SU-DHL-6 (cell line): ENCODE data around the gene VPS51.

Experiments used
- H2AFZ ChIP-seq: fragments of 200-600 bp; sonication (generic); 2 replicates; pipeline ENCODE4 v1.6.1; 2014; ENCODE audit warnings: low read depth, mild to moderate bottlenecking, moderate library complexity, mixed read lengths, antibody characterized with exemption, low read length; ENCODE audit not compliant: severe bottlenecking
- H3F3A ChIP-seq: fragments of 200-600 bp; shearing (Covaris generic); 2 replicates; pipeline ENCODE4 v1.6.0; 2016; ENCODE audit warnings: antibody characterized with exemption, mild to moderate bottlenecking; ENCODE audit not compliant: insufficient read depth
- H3K27ac ChIP-seq: fragments of 200-600 bp; sonication (generic); 2 replicates; pipeline ENCODE4 v1.5.1; 2016; ENCODE audit warnings: low read depth, mild to moderate bottlenecking, low read length, moderate library complexity, mixed read lengths
- H3K27me3 ChIP-seq: fragments of 200-600 bp; sonication (generic), shearing (Covaris generic); 2 replicates; pipeline ENCODE4 v1.6.0; 2014; ENCODE audit warnings: mild to moderate bottlenecking, low read length
- H3K36me3 ChIP-seq: fragments of 200-600 bp; sonication (generic); 2 replicates; pipeline ENCODE4 v1.6.1; 2014; ENCODE audit warnings: mild to moderate bottlenecking, low read length, mixed read lengths
- H3K4me2 ChIP-seq: fragments of 300-600, 200-600 bp; shearing (Covaris generic), sonication (generic); 2 replicates; pipeline ENCODE4 v1.6.0; 2014; ENCODE audit warnings: low read length, low read depth, mild to moderate bottlenecking; ENCODE audit not compliant: poor library complexity, severe bottlenecking
- H3K4me3 ChIP-seq: fragments of 200-600 bp; sonication (generic); 2 replicates; pipeline ENCODE4 v1.5.1; 2014; ENCODE audit warnings: antibody characterized with exemption, low read length, mild to moderate bottlenecking, mixed read lengths; ENCODE audit not compliant: insufficient read depth, poor library complexity, severe bottlenecking
- H3K79me2 ChIP-seq: fragments of 200-600 bp; sonication (generic); 2 replicates; pipeline ENCODE4 v1.6.1; 2014; ENCODE audit warnings: mild to moderate bottlenecking, low read length, moderate library complexity; ENCODE audit not compliant: insufficient read depth
- H3K9ac ChIP-seq: fragments of 200-600 bp; sonication (generic); 2 replicates; pipeline ENCODE4 v1.7.0; 2014; ENCODE audit warnings: mild to moderate bottlenecking, low read length
- H3K9me2 ChIP-seq: fragments of 200-600 bp; sonication (generic); replicated peaks from 2 replicates; pipeline ENCODE4 v1.6.1; 2014; ENCODE audit warnings: low read length; ENCODE audit not compliant: insufficient read depth
- H3K9me3 ChIP-seq: fragments of 200-600 bp; sonication (generic); 2 replicates; pipeline ENCODE4 v1.6.1; 2014; ENCODE audit warnings: low read length, mixed read lengths; ENCODE audit not compliant: insufficient read depth
- H4K20me1 ChIP-seq: fragments of 200-600 bp; sonication (generic); 2 replicates; pipeline ENCODE4 v1.6.1; 2014; ENCODE audit warnings: low read depth, mild to moderate bottlenecking, antibody characterized with exemption, low read length, moderate library complexity, mixed read lengths
- CTCF ChIP-seq: fragments of 200-600 bp; sonication (generic); IDR thresholded peaks from one replicate; pipeline ENCODE4 v1.5.1; 2017; ENCODE audit warnings: antibody characterized with exemption, mild to moderate bottlenecking, low read length, moderate library complexity; ENCODE audit not compliant: insufficient read depth, poor library complexity, severe bottlenecking
- EZH2phosphoT487 ChIP-seq: fragments of 200-600 bp; sonication (generic), shearing (Covaris generic); conservative IDR thresholded peaks from 2 replicates; pipeline ENCODE4 v1.6.1; 2018; ENCODE audit warnings: mild to moderate bottlenecking, antibody characterized with exemption, low read length, moderate library complexity, mixed read lengths

Gene VPS51

DNA sequence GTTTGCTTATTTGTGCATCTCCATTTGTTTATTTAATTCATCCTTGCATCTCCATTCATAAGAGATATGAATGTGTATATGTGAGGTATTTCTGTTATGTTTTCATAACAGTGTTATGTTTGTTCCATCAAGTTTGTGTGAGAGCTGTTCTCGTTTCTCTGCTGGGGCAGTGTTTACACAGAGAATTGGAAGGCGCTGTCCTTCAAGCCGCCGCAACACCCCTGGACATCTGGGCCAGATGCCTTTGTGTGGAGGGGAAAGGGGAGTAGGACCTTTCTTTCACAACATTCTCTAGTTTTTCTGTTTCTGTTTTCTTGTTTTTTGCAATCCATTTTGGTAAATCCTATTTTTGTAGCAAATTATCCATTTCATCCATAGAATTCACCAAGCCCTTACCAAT lies 8.6 kb downstream of the VPS51 start:
- Histone ChIP-seq H2AFZ (no peak overlapping the region), H3K27ac (no peak overlapping the region), H3K4me3 (no peak overlapping the region), H3K79me2 (peaks cover 9% of the 10 kb centered on the region; the same call in 1 of the 2 replicates), H3F3A (no peaks in the 10 kb centered on the region), H3K9me2 (no peaks in the 10 kb centered on the region), H3K4me2 (no peak overlapping the region), H3K36me3 (no peaks in the 10 kb centered on the region), H3K9me3 (no peaks in the 10 kb centered on the region), H3K9ac (no peak overlapping the region), H3K27me3 (no peaks in the 10 kb centered on the region), H4K20me1 (no peaks in the 10 kb centered on the region)
- TF ChIP-seq CTCF (no peak), EZH2phosphoT487 (no peak)

- no peak overlapping the region for H2AFZ ChIP-seq
- no peaks in the 10 kb centered on the region for H3K9me2 ChIP-seq
- no peak overlapping the region for H3K4me2 ChIP-seq
Measured at GRCh38 chr11:65107078-65107477, 11.1 kb downstream of the VPS51 start.

GRCh38 chr11:65107751-65108468 lies 11.9 kb downstream of the VPS51 start:
- Histone ChIP-seq H3K9me2 (no peaks in the 10 kb centered on the region), H3K27me3 (no peaks in the 10 kb centered on the region), H3K4me3 (no peak overlapping the region), H3K79me2 (0 out of 2 replicates have a peak, but pooled peaks cover 3% of the 10 kb centered on the region), H3K9ac (no peak overlapping the region), H3F3A (peaks cover 2% of the 10 kb centered on the region; the same call in 1 of the 2 replicates), H3K9me3 (no peaks in the 10 kb centered on the region), H3K27ac (no peak overlapping the region), H2AFZ (no peak overlapping the region), H3K4me2 (no peak overlapping the region), H4K20me1 (no peaks in the 10 kb centered on the region), H3K36me3 (no peaks in the 10 kb centered on the region)
- TF ChIP-seq CTCF (no peak), EZH2phosphoT487 (no peak)

More at GRCh38 chr11:65107078-65107477, 11.1 kb downstream of the VPS51 start:
- Histone ChIP-seq H3K4me3 (no peak overlapping the region), H3K9ac (no peak overlapping the region), H3K27me3 (no peaks in the 10 kb centered on the region), H4K20me1 (no peaks in the 10 kb centered on the region), H3K79me2 (0 out of 2 replicates have a peak, but pooled peaks cover 3% of the 10 kb centered on the region), H3F3A (no peaks in the 10 kb centered on the region), H3K9me3 (no peaks in the 10 kb centered on the region), H3K36me3 (no peaks in the 10 kb centered on the region), H3K27ac (no peak overlapping the region)
- TF ChIP-seq EZH2phosphoT487 = no peak
- no peak for TF ChIP-seq CTCF
